ENCODE results near the gene FOXF2. TPM values are rescaled to one million over a fixed set of nuclear protein-coding genes. Genes with fewer than 3 reads are reported as not detected.

FOXF2 gene
- total and polyA plus RNA-seq, 2 experiments from 2014 or later: not detected

DNA sequence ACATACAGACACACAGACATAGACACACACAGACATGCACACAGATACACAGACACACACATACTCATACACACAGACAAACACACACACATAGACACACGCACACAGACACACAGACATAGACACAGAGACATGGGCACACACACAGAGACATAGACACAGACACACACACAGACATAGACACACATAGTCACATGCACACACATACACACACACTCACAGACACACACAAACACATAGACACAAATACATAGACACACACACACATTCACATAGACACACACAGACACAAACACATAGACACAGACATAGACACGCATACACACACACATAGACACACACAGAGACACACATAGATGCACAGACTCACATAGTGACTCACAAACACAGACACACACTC lies 13.5 kb downstream of the FOXF2 start:
- no peaks in the 10 kb centered on the region for H4K20me1 ChIP-seq (replicated peaks; ENCODE audit: insufficient read depth)
- no peak overlapping the region for H3K4me3 Mint-ChIP-seq
- no peak overlapping the region for H3K4me2 ChIP-seq
- H3K36me3 ChIP-seq (ENCODE audit: insufficient read depth): no peaks in the 10 kb centered on the region
- no peak overlapping the region for H3K27ac ChIP-seq (ENCODE audit: low read depth)
- no peak overlapping the region for H3K4me3 ChIP-seq
- H3K4me1 ChIP-seq (ENCODE audit: insufficient read depth): peaks cover 6% of the 10 kb centered on the region; the same call in 1 of the 2 replicates
- peaks cover 16% of the 10 kb centered on the region for H3K4me1 Mint-ChIP-seq
- ATAC-seq: no peak
- 0 out of 2 replicates have a peak, but pooled peaks cover 4% of the 10 kb centered on the region for H3K9me2 ChIP-seq (ENCODE audit: insufficient read depth)
- H3K27me3 Mint-ChIP-seq (ENCODE audit: insufficient read depth, low read depth, poor library complexity): peaks cover 21% of the 10 kb centered on the region
- TF ChIP-seq EZH2 (IDR thresholded peaks at IDR 0.05; ENCODE audit: low read depth, unreplicated experiment) (no peak), EZH2phosphoT487 (IDR thresholded peaks at IDR 0.05; ENCODE audit: unreplicated experiment) (no peak)
- TF ChIP-seq, protein P1, sequence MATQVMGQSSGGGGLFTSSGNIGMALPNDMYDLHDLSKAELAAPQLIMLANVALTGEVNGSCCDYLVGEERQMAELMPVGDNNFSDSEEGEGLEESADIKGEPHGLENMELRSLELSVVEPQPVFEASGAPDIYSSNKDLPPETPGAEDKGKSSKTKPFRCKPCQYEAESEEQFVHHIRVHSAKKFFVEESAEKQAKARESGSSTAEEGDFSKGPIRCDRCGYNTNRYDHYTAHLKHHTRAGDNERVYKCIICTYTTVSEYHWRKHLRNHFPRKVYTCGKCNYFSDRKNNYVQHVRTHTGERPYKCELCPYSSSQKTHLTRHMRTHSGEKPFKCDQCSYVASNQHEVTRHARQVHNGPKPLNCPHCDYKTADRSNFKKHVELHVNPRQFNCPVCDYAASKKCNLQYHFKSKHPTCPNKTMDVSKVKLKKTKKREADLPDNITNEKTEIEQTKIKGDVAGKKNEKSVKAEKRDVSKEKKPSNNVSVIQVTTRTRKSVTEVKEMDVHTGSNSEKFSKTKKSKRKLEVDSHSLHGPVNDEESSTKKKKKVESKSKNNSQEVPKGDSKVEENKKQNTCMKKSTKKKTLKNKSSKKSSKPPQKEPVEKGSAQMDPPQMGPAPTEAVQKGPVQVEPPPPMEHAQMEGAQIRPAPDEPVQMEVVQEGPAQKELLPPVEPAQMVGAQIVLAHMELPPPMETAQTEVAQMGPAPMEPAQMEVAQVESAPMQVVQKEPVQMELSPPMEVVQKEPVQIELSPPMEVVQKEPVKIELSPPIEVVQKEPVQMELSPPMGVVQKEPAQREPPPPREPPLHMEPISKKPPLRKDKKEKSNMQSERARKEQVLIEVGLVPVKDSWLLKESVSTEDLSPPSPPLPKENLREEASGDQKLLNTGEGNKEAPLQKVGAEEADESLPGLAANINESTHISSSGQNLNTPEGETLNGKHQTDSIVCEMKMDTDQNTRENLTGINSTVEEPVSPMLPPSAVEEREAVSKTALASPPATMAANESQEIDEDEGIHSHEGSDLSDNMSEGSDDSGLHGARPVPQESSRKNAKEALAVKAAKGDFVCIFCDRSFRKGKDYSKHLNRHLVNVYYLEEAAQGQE (IDR thresholded peaks at IDR 0.05; ENCODE audit: unreplicated experiment): no peak
- TF ChIP-seq, protein P2, sequence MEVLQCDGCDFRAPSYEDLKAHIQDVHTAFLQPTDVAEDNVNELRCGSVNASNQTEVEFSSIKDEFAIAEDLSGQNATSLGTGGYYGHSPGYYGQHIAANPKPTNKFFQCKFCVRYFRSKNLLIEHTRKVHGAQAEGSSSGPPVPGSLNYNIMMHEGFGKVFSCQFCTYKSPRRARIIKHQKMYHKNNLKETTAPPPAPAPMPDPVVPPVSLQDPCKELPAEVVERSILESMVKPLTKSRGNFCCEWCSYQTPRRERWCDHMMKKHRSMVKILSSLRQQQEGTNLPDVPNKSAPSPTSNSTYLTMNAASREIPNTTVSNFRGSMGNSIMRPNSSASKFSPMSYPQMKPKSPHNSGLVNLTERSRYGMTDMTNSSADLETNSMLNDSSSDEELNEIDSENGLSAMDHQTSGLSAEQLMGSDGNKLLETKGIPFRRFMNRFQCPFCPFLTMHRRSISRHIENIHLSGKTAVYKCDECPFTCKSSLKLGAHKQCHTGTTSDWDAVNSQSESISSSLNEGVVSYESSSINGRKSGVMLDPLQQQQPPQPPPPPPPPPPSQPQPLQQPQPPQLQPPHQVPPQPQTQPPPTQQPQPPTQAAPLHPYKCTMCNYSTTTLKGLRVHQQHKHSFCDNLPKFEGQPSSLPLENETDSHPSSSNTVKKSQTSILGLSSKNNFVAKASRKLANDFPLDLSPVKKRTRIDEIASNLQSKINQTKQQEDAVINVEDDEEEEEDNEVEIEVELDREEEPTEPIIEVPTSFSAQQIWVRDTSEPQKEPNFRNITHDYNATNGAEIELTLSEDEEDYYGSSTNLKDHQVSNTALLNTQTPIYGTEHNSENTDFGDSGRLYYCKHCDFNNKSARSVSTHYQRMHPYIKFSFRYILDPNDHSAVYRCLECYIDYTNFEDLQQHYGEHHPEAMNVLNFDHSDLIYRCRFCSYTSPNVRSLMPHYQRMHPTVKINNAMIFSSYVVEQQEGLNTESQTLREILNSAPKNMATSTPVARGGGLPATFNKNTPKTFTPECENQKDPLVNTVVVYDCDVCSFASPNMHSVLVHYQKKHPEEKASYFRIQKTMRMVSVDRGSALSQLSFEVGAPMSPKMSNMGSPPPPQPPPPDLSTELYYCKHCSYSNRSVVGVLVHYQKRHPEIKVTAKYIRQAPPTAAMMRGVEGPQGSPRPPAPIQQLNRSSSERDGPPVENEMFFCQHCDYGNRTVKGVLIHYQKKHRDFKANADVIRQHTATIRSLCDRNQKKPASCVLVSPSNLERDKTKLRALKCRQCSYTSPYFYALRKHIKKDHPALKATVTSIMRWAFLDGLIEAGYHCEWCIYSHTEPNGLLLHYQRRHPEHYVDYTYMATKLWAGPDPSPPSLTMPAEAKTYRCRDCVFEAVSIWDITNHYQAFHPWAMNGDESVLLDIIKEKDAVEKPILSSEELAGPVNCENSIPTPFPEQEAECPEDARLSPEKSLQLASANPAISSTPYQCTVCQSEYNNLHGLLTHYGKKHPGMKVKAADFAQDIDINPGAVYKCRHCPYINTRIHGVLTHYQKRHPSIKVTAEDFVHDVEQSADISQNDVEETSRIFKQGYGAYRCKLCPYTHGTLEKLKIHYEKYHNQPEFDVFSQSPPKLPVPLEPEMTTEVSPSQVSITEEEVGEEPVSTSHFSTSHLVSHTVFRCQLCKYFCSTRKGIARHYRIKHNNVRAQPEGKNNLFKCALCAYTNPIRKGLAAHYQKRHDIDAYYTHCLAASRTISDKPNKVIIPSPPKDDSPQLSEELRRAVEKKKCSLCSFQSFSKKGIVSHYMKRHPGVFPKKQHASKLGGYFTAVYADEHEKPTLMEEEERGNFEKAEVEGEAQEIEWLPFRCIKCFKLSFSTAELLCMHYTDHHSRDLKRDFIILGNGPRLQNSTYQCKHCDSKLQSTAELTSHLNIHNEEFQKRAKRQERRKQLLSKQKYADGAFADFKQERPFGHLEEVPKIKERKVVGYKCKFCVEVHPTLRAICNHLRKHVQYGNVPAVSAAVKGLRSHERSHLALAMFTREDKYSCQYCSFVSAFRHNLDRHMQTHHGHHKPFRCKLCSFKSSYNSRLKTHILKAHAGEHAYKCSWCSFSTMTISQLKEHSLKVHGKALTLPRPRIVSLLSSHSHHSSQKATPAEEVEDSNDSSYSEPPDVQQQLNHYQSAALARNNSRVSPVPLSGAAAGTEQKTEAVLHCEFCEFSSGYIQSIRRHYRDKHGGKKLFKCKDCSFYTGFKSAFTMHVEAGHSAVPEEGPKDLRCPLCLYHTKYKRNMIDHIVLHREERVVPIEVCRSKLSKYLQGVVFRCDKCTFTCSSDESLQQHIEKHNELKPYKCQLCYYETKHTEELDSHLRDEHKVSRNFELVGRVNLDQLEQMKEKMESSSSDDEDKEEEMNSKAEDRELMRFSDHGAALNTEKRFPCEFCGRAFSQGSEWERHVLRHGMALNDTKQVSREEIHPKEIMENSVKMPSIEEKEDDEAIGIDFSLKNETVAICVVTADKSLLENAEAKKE (CRISPR knock-in tag; IDR thresholded peaks at IDR 0.05): no peak
- no peaks in the 10 kb centered on the region for H3F3A ChIP-seq (replicated peaks; ENCODE audit: low read depth)
- H3K27ac Mint-ChIP-seq: no peak overlapping the region
- no peak overlapping the region for H2AFZ ChIP-seq
- H3K27me3 ChIP-seq (ENCODE audit: insufficient read depth): peaks cover 29% of the 10 kb centered on the region
- H3K79me2 ChIP-seq (replicated peaks; ENCODE audit: insufficient read depth): no peaks in the 10 kb centered on the region
- DNase-seq (ENCODE audit: low spot score): no peak
- no peaks in the 10 kb centered on the region for H3K36me3 Mint-ChIP-seq (ENCODE audit: low read depth)
- H3K9me3 Mint-ChIP-seq: no peaks in the 10 kb centered on the region

All from GM23338 (cell line).